Small intestine (tissue), 7 donors: ENCODE results near the gene HES1. TPM values are rescaled to one million over a fixed set of nuclear protein-coding genes. Genes with fewer than 3 reads are reported as not detected.
A peak's percentile ranks its signal among the peaks of the same experiment; 100 is the strongest.

ENCODE experiments used
- DNase-seq, 2 donors: peaks; one replicate each; pipeline versions ENCODE4 v3.0.0 to v3.0.0-alpha.2; 2013
- FAIRE-seq: peaks from 2 replicates; lab custom pipeline; 2012; peaks lifted over from hg19 to GRCh38; lab: Jason Lieb, UNC
- H3K27ac ChIP-seq, 3 donors: one replicate each; pipeline ENCODE4 v1.5.1; 2013; ENCODE audit warnings: low read length in 2 of 3, mild to moderate bottlenecking in 2 of 3, control low read depth in 1 of 3, inconsistent platforms in 1 of 3, low read depth in 1 of 3, moderate library complexity in 1 of 3
- H3K27me3 ChIP-seq, 3 donors: one replicate each; pipeline ENCODE4 v1.6.1; 2013; ENCODE audit warnings: low read length in 3 of 3, inconsistent platforms in 1 of 3; ENCODE audit not compliant: control insufficient read depth in 3 of 3, insufficient read depth in 3 of 3
- H3K36me3 ChIP-seq, 3 donors: one replicate each; pipeline ENCODE4 v1.6.1; 2013; ENCODE audit warnings: low read length in 3 of 3, inconsistent platforms in 1 of 3, low read depth in 1 of 3, mild to moderate bottlenecking in 1 of 3, moderate library complexity in 1 of 3; ENCODE audit not compliant: control insufficient read depth in 3 of 3, insufficient read depth in 2 of 3
- H3K4me1 ChIP-seq, 3 donors: one replicate each; pipeline ENCODE4 v1.6.1; 2013; ENCODE audit warnings: low read length in 2 of 3, inconsistent platforms in 1 of 3, low read depth in 1 of 3, mild to moderate bottlenecking in 1 of 3, moderate library complexity in 1 of 3; ENCODE audit not compliant: control insufficient read depth in 3 of 3, insufficient read depth in 2 of 3
- H3K4me3 ChIP-seq, 3 donors: one replicate each; pipeline ENCODE4 v1.5.1; 2013; ENCODE audit warnings: low read length in 3 of 3, control low read depth in 1 of 3, inconsistent platforms in 1 of 3, low read depth in 1 of 3, mild to moderate bottlenecking in 1 of 3, moderate library complexity in 1 of 3
- H3K9me3 ChIP-seq, 2 donors: one replicate each; pipeline ENCODE4 v1.6.1; 2013; ENCODE audit warnings: low read depth in 1 of 2, low read length in 1 of 2; ENCODE audit not compliant: control insufficient read depth in 2 of 2, insufficient read depth in 1 of 2
- WGBS, 3 donors: extraction: QIAGEN DNeasy Blood & Tissue Kit; methylation state at CpG; one replicate each; pipeline ENCODE4 v1.1.7; 2013; 5-methylcytosine and 5-hydroxymethylcytosine counted together
- polyA plus RNA-seq, 4 donors: library from polyadenylated mRNA; stranded (reverse) in 3 of 4; unstranded in 1 of 4; fragments of 200-250 nt in 3 of 4; fragments of 120-200 nt in 1 of 4; gene quantifications; one replicate each; pipeline versions ENCODE4 v1.2.1 to v1.2.3, GENCODE V29; 2013
- donor health status: healthy with polysubstance abuse.
- donor health status: control.
- donor health status: control.
- donor health status: Bipolar disorder and iron deficiency.
- donor health status: healthy.

HES1 gene
- polyA plus RNA-seq, 4 donors: 12.3 to 53.5 (median 27.5) TPM

- H3K27me3 ChIP-seq: peaks cover 0 to 2% (median 0%) of the 10 kb centered on the region in 3 donors
- H3K36me3 ChIP-seq: no peaks in the 10 kb centered on the region
- H3K9me3 ChIP-seq: no peaks in the 10 kb centered on the region
- no peaks in the 10 kb centered on the region for H3K4me1 ChIP-seq
- no peak overlapping the region for H3K27ac ChIP-seq
- FAIRE-seq (no peak), DNase-seq (no peak)
- WGBS, 3 donors: 70 to 83% (median 82%) methylated on average over 4 of the region's 4 CpGs
- no peak overlapping the region for H3K4me3 ChIP-seq
These were observed 42.2 kb downstream of the HES1 start for GRCh38 chr3:194178128-194178527.

- 35 to 52% (median 47%) methylated on average over 6 of the region's 6 CpGs for WGBS, 3 donors
- H3K9me3 ChIP-seq: no peaks in the 10 kb centered on the region
- H3K4me1 ChIP-seq: no peaks in the 10 kb centered on the region
- H3K4me3 ChIP-seq: no peak overlapping the region
- no peak for FAIRE-seq
- no peaks in the 10 kb centered on the region for H3K36me3 ChIP-seq
- H3K27ac ChIP-seq: no peak overlapping the region
- DNase-seq: no peak
- peaks cover 0 to 2% (median 0%) of the 10 kb centered on the region in 3 donors for H3K27me3 ChIP-seq
These were observed 42.7 kb downstream of the HES1 start for GRCh38 chr3:194178669-194179068.

- H3K27ac ChIP-seq: no peak overlapping the region
- peaks cover 0 to 2% (median 0%) of the 10 kb centered on the region in 3 donors for H3K27me3 ChIP-seq
- no peaks in the 10 kb centered on the region for H3K9me3 ChIP-seq
- no peak overlapping the region for H3K4me3 ChIP-seq
- DNase-seq (no peak), FAIRE-seq (no peak)
- WGBS, 3 donors: 87 to 95% (median 94%) methylated on average over 5 of the region's 5 CpGs
- H3K36me3 ChIP-seq: no peaks in the 10 kb centered on the region
- H3K4me1 ChIP-seq: no peaks in the 10 kb centered on the region
These were observed 44.6 kb downstream of the HES1 start for GRCh38 chr3:194180570-194180969.

- Histone ChIP-seq H3K4me3 (no peak overlapping the region), H3K4me1 (no peaks in the 10 kb centered on the region), H3K27me3 (no peaks in the 10 kb centered on the region), H3K27ac (no peak overlapping the region), H3K9me3 (no peaks in the 10 kb centered on the region), H3K36me3 (no peaks in the 10 kb centered on the region)
- DNase-seq: no peak
- no peak for FAIRE-seq
- 86 to 93% (median 90%) methylated on average over 11 of the region's 11 CpGs for WGBS, 3 donors
These were observed 45.9 kb downstream of the HES1 start for GRCh38 chr3:194181612-194182529.

GRCh38 chr3:194183271-194183670 is 47.3 kb downstream of the HES1 start:
- Histone ChIP-seq H3K36me3 (no peaks in the 10 kb centered on the region), H3K27ac (no peak overlapping the region), H3K27me3 (no peaks in the 10 kb centered on the region), H3K9me3 (no peaks in the 10 kb centered on the region), H3K4me1 (no peaks in the 10 kb centered on the region), H3K4me3 (no peak overlapping the region)
- no peak for DNase-seq
- FAIRE-seq: no peak
- WGBS, 3 donors: 79 to 89% (median 89%) methylated on average over 4 of the region's 4 CpGs

GRCh38 chr3:194184265-194184751 is 48.4 kb downstream of the HES1 start:
- DNase-seq: no peak
- Histone ChIP-seq H3K9me3 (no peaks in the 10 kb centered on the region), H3K4me3 (no peak overlapping the region), H3K27me3 (no peaks in the 10 kb centered on the region), H3K36me3 (no peaks in the 10 kb centered on the region), H3K4me1 (peaks cover 0 to 5% (median 0%) of the 10 kb centered on the region in 3 donors), H3K27ac (peak overlapping the region in 1 of 3 donors; percentile 4)
- no peak for FAIRE-seq
- WGBS, 3 donors: 31 to 60% (median 49%) methylated on average over 4 of the region's 4 CpGs

- H3K4me1 ChIP-seq: peaks cover 0 to 9% (median 0%) of the 10 kb centered on the region in 3 donors
- no peaks in the 10 kb centered on the region for H3K36me3 ChIP-seq
- H3K27ac ChIP-seq: no peak overlapping the region
- 70 to 95% (median 76%) methylated on average over 1 of the region's 1 CpG for WGBS, 3 donors
- no peak for DNase-seq
- no peak overlapping the region for H3K4me3 ChIP-seq
- FAIRE-seq: no peak
- no peaks in the 10 kb centered on the region for H3K27me3 ChIP-seq
- H3K9me3 ChIP-seq: no peaks in the 10 kb centered on the region
These were observed 48.9 kb downstream of the HES1 start for GRCh38 chr3:194184801-194185200.

- FAIRE-seq: no peak
- H3K4me3 ChIP-seq: no peak overlapping the region
These were observed 49.3 kb downstream of the HES1 start for GRCh38 chr3:194185221-194185620.

More at GRCh38 chr3:194185221-194185620, 49.3 kb downstream of the HES1 start:
- no peaks in the 10 kb centered on the region for H3K27me3 ChIP-seq
- WGBS, 3 donors: 87 to 96% (median 93%) methylated on average over 9 of the region's 9 CpGs
- H3K27ac ChIP-seq: no peak overlapping the region
- no peaks in the 10 kb centered on the region for H3K9me3 ChIP-seq
- H3K36me3 ChIP-seq: no peaks in the 10 kb centered on the region
- peaks cover 0 to 9% (median 0%) of the 10 kb centered on the region in 3 donors for H3K4me1 ChIP-seq
- DNase-seq: no peak
